ENCODE results near the gene C19orf53.

DNA sequence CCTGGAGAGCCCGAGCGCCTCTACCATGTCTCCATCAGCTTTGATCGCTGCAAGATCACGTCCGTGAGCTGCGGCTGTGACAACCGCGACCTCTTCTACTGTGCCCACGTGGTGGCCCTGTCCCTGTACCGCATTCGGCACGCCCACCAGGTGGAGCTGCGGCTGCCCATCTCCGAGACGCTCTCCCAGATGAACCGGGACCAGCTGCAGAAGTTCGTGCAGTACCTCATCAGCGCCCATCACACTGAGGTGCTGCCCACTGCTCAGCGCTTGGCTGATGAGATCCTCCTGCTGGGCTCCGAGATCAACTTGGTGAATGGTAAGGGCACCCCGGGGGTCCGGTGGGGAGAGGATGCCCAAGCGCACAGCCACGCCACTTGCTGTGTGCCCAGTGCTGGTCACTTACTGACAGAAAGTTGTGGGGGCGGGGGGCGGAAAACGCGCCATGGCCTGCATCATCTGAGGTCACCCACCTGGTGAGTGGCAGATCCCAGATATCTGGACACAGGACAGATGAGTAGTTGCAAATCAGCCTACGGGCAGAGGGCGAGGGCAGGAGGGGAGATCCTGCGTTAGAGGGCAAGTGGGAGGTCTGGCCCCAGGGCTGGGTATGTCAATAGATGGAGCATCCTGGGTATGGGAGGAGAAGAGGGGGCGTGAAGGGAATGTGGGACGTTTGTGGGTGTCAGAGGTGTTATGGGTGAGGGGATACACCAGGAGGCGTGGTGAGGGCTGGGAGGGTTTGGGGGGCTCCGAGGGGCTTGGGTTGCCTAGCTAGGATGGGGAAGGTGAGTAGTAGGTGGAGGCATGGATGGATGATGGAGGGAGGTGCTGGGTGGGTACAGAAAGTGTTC, 30.8 kb downstream of the C19orf53 start:
- TF ChIP-seq CTCF (IDR thresholded peaks at IDR 0.05) (peak in 4 of 6 experiments; percentile 15 to 37 (median 32)), POLR2A (IDR thresholded peaks at IDR 0.05) (no peak)

All from Peyer's patch (tissue), 4 donors.